Neutrophil (primary cell): ENCODE data around the gene ZNF343.

Source experiments
- H3K27ac ChIP-seq: fragments of 200-600 bp; sonication (generic); 2 replicates; pipeline ENCODE4 v1.5.1; 2016; ENCODE audit warnings: mild to moderate bottlenecking, moderate library complexity
- H3K27me3 ChIP-seq: fragments of 200-600 bp; sonication (generic); 2 replicates; pipeline ENCODE4 v1.6.0; 2016; ENCODE audit warnings: mild to moderate bottlenecking
- H3K36me3 ChIP-seq: fragments of 200-600 bp; sonication (generic); 2 replicates; pipeline ENCODE4 v1.5.1; 2017
- H3K4me1 ChIP-seq, 2 experiments: fragments of 200-600 bp in 1 of 2; sonication (generic) in 1 of 2; 1 replicate in 1 of 2; 2 replicates in 1 of 2; pipeline versions ENCODE4 v1.5.1 to v1.6.1; 2013 to 2016; ENCODE audit warnings: low read depth in 1 of 2, low read length in 1 of 2, mild to moderate bottlenecking in 1 of 2, moderate library complexity in 1 of 2; ENCODE audit not compliant: control insufficient read depth in 1 of 2, insufficient read depth in 1 of 2
- H3K4me3 ChIP-seq, 2 experiments: fragments of 200-600 bp in 1 of 2; sonication (generic) in 1 of 2; 1 replicate in 1 of 2; 2 replicates in 1 of 2; pipeline ENCODE4 v1.5.1; 2013 to 2016; ENCODE audit warnings: low read depth in 1 of 2, low read length in 1 of 2, mild to moderate bottlenecking in 1 of 2, moderate library complexity in 1 of 2
- H3K9me3 ChIP-seq: fragments of 200-600 bp; sonication (generic); 2 replicates; pipeline ENCODE4 v1.5.1; 2016
- TF ChIP-seq, protein P1 (sequence below): fragments of 200-600 bp; sonication (generic); IDR thresholded peaks from 2 replicates; pipeline ENCODE4 v1.5.1; 2016; ENCODE audit warnings: antibody characterized with exemption

The ZNF343 gene

DNA sequence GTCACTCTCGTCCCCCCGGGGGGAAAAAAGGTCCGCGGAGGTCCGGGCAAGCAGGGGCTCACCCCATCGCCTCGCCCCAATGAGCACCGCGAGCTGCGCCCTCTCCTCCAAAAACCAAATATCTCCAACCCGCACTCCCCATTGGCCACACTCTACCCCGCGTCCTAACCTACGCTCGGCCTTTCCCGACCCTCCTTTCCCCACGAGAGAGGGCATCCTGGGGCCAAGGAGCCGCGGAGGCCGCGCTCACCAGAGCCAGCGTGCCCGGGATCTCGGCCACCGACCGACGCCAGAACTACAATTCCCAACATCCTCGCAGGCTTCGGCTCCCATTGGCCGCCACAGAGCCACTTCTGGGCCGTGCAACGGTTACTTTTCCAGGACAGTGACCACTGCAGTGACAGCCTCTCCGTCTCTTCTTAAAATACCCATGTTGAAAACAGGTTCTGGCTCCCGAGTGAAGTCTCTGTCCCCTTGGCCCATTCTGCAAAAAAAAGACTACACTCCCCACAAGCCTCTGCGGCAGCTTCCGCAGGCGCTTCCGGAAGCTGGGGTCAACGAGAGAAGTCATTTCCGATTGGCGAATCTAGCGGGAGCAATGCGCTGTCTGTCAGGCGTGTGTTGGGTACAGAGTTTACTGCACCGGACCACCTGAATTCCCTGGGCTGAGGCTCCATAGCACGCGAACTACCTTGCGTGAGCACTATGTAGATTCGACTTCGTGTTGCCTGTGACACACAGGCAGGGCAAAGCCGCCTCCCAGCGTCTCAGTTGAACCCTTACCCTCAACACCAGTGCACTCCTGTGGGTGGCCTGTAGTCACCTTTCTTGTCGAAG lies at the start of gene ZNF343:
Gene ZNF343, minus strand, starts transcription at position 285 of the 837 bp plus-strand sequence. CDS start 15,020 bp downstream, outside the sequence.
- peak within 1 kb of the TSS; percentile 82 to 96 for H3K4me3 ChIP-seq
- TF ChIP-seq, protein P1, sequence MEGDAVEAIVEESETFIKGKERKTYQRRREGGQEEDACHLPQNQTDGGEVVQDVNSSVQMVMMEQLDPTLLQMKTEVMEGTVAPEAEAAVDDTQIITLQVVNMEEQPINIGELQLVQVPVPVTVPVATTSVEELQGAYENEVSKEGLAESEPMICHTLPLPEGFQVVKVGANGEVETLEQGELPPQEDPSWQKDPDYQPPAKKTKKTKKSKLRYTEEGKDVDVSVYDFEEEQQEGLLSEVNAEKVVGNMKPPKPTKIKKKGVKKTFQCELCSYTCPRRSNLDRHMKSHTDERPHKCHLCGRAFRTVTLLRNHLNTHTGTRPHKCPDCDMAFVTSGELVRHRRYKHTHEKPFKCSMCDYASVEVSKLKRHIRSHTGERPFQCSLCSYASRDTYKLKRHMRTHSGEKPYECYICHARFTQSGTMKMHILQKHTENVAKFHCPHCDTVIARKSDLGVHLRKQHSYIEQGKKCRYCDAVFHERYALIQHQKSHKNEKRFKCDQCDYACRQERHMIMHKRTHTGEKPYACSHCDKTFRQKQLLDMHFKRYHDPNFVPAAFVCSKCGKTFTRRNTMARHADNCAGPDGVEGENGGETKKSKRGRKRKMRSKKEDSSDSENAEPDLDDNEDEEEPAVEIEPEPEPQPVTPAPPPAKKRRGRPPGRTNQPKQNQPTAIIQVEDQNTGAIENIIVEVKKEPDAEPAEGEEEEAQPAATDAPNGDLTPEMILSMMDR: peak; percentile 14

DNA sequence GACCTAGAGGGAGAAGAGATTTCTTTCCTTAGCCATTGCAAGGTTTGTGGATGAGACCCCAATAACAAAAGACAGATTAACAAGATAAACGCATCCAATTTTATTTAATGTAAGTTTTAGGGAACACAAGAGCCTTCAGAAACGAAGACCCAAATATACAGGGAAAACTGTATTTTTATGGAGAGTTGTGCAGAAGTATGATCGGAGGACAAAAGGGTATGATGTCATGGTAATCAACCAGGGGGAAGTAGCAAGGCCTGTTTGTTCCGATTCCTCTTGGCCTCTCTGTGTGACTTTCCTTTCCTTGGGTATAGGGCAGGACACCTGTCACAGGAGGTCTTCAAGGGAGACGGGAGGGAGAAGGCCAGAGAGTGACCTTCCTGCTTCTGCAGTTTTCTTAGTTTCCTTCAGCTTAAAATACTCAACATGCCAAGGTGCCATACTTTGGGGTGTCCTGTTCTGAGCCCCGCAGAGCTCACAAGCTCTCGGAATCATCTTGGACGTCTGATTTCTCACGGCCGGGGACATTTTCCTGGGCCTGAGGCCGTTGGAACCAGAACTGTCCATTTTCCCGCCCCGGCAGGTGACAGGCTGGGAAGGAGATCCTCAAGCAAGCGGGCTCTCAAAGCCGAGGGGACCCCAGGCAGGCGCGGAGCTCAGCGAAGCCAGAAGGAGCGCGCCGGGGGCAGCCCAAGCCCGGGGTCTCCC lies 49.3 kb upstream of the ZNF343 start:
- Histone ChIP-seq H3K4me1 (no peaks in the 10 kb centered on the region), H3K27ac (no peak overlapping the region), H3K36me3 (no peaks in the 10 kb centered on the region), H3K27me3 (peaks cover 88% of the 10 kb centered on the region), H3K9me3 (no peaks in the 10 kb centered on the region), H3K4me3 (no peak overlapping the region)
- TF ChIP-seq, protein P1: no peak

More for the DNA sequence above, at the start of gene ZNF343:
- Histone ChIP-seq H3K27ac (peak within 1 kb of the TSS; percentile 75), H3K36me3 (no peaks in the 10 kb centered on the region), H3K9me3 (no peaks in the 10 kb centered on the region), H3K27me3 (peaks cover 28% of the 10 kb centered on the region), H3K4me1 (peaks cover 13 to 14% of the 10 kb centered on the region in 2 experiments)

DNA sequence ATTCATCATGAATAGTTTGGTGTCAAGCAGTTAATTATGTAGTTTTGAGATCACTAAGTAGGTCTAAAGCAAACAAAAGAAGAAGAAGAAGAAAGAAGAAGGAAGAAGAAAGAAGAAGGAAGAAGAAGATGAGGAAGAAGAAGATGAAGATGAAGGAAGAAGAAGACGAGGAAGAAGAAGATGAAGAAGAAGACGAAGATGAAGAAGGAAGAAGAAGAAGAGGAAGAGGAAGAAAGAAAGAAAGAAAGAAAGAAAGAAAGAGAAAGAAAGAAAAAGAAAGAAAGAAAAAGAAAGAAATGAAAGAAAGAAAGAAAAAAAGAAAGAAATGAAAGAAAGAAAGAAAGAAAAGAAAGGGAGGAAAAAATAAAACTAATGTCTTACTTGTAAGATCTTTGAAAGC lies 36.9 kb upstream of the ZNF343 start:
- Histone ChIP-seq H3K27ac (no peak overlapping the region), H3K4me3 (no peak overlapping the region), H3K4me1 (no peaks in the 10 kb centered on the region), H3K9me3 (no peaks in the 10 kb centered on the region), H3K36me3 (no peaks in the 10 kb centered on the region), H3K27me3 (peaks cover 95% of the 10 kb centered on the region)
- TF ChIP-seq, protein P1: no peak

DNA sequence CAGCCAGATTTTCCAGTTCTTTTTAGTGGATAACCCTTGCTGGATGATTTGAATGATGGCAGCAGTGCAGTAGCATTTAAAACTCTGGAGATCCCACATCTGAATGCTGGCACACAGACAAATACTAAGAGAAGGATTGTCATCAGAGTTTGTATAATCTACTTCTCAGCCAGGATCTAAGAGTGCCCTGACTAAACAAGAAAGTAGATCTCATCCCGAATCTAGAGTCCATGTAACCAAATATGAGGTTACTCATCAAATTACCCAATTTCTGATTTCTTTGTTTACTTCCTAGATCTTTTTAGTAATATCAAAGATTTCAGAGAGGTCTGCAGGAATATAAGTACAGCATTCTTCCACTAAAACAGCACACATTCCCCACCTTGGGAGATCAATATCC lies 35.5 kb upstream of the ZNF343 start:
- H3K9me3 ChIP-seq: no peaks in the 10 kb centered on the region
- H3K4me3 ChIP-seq: no peak overlapping the region
- H3K27ac ChIP-seq: no peak overlapping the region
- H3K4me1 ChIP-seq: no peaks in the 10 kb centered on the region
- H3K27me3 ChIP-seq: peaks cover 95% of the 10 kb centered on the region
- H3K36me3 ChIP-seq: no peaks in the 10 kb centered on the region
- TF ChIP-seq, protein P1: no peak

DNA sequence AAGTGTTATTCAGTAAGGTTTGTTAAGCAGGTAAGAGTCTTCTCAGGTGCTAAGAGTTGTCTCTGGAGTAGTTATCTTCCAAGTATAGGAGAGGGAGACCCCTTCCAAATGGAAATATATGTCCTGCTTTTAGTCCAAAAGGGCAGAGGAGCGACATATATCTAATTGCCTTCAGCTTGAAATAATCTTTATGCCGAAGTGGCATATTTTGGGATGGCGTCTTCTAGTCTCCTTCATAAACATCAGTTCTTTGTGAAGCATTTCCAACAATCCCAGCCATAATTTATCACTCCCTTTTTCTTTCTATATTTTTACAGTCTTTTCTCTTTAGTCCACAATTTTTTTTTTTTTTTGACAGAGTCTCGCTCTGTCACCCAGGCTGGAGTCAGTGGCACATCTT lies 33.6 kb upstream of the ZNF343 start:
- TF ChIP-seq, protein P1: no peak
- no peaks in the 10 kb centered on the region for H3K9me3 ChIP-seq
- no peaks in the 10 kb centered on the region for H3K36me3 ChIP-seq
- no peak overlapping the region for H3K4me3 ChIP-seq
- H3K27me3 ChIP-seq: peaks cover 96% of the 10 kb centered on the region
- H3K4me1 ChIP-seq: no peaks in the 10 kb centered on the region
- H3K27ac ChIP-seq: no peak overlapping the region
